ENCODE data around the gene AXL.

DNA sequence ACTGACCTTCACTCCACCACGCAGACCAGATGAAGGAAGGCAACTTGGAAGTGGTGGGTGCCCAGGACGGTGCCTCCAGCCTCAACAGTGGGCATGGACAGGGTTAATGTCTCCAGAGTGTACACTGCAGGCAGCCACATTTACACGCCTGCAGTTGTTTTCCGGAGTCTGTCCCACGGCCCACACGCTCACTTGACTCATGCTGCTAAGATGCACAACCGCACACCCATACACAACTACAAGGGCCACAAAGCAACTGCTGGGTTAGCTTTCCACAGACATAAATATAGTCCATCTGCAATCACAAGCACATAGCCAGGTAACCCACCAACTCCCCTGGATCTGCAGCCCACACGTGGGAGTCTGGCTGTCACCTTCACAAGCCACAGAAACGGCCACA is 12.6 kb upstream of the AXL start:
- TF ChIP-seq POLR2AphosphoS5 (IDR thresholded peaks at IDR 0.05) (no peak), POLR2A (IDR thresholded peaks at IDR 0.05) (no peak)
- TF ChIP-seq, protein P1, sequence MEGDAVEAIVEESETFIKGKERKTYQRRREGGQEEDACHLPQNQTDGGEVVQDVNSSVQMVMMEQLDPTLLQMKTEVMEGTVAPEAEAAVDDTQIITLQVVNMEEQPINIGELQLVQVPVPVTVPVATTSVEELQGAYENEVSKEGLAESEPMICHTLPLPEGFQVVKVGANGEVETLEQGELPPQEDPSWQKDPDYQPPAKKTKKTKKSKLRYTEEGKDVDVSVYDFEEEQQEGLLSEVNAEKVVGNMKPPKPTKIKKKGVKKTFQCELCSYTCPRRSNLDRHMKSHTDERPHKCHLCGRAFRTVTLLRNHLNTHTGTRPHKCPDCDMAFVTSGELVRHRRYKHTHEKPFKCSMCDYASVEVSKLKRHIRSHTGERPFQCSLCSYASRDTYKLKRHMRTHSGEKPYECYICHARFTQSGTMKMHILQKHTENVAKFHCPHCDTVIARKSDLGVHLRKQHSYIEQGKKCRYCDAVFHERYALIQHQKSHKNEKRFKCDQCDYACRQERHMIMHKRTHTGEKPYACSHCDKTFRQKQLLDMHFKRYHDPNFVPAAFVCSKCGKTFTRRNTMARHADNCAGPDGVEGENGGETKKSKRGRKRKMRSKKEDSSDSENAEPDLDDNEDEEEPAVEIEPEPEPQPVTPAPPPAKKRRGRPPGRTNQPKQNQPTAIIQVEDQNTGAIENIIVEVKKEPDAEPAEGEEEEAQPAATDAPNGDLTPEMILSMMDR (IDR thresholded peaks at IDR 0.05): no peak

Measured in prostate gland (tissue), 2 donors.